Lower lobe of right lung (tissue), 2 donors: Measurements from ENCODE around the gene SERPINB12. TPM values are rescaled to one million over a fixed set of nuclear protein-coding genes. Genes with fewer than 3 reads are reported as not detected.

Source experiments
- ATAC-seq, 2 donors: fragments of 200-7000 bp; cut with Tn5 transposase; one replicate each; pipeline ENCODE4 v1.9.1; 2020 to 2022; ENCODE audit warnings: mild to moderate bottlenecking in 2 of 2, moderate library complexity in 2 of 2
- DNase-seq: peaks from one replicate; pipeline ENCODE4 v3.0.0-alpha.2; 2020
- H3K27ac ChIP-seq: fragments of 200-600 bp; one replicate; pipeline ENCODE4 v1.8.0; 2022
- H3K27me3 ChIP-seq: fragments of 200-600 bp; one replicate; pipeline ENCODE4 v1.8.0; 2022; ENCODE audit warnings: low read depth
- H3K36me3 ChIP-seq: fragments of 200-600 bp; one replicate; pipeline ENCODE4 v1.8.0; 2022; ENCODE audit warnings: mild to moderate bottlenecking
- H3K4me1 ChIP-seq: fragments of 200-600 bp; one replicate; pipeline ENCODE4 v1.8.0; 2022
- H3K4me3 ChIP-seq: fragments of 200-600 bp; one replicate; pipeline ENCODE4 v1.8.0; 2022; ENCODE audit warnings: mild to moderate bottlenecking
- H3K9me3 ChIP-seq: fragments of 200-600 bp; one replicate; pipeline ENCODE4 v1.8.0; 2022
- intact Hi-C: fragments of 100-400 bp; cut with DNase I; formaldehyde crosslinking; loops from one replicate; pipeline ENCODE4 v1.11.0; 2022
- total RNA-seq: library from RNA; stranded (reverse); fragmentation: NEBNext Ultra II Directional; extraction: Animal tissue kit (Norgen Biotek cat#: 25700); gene quantifications from one replicate; pipeline ENCODE4 v1.2.1, GENCODE V29; 2021
- TF ChIP-seq, protein P1 (sequence below): fragments of 200-600 bp; IDR thresholded peaks from one replicate; pipeline ENCODE4 v1.8.0; 2022; ENCODE audit warnings: antibody characterized with exemption, mild to moderate bottlenecking
- donor health status: DM: no; HTN: yes; CAD: no; lungs with severe emphysema.

SERPINB12 gene
- total RNA-seq, 1 donor from 2014 or later = not detected

DNA sequence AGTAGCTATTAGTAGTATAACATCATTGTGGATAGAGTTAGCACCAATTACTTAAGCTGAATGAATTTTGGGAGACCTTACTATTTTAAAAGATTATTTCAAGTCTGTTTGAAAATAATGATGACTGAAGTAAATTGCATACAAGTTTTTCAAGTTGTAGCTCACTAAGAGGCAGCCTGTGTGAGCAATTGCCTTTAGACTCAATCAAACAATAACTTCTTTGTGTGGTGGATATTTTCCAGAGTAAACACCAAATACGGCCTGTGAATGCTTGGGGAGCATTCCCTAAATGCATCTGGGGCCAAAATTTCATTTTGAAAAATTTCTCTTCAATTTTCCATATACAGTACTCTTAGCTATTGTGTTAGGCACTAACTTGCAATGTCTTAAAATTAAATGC, 7.9 kb downstream of the SERPINB12 start:
- H3K4me1 ChIP-seq = peaks cover 13% of the 10 kb centered on the region
- H3K27ac ChIP-seq = no peak overlapping the region
- H3K9me3 ChIP-seq = no peaks in the 10 kb centered on the region
- no peaks in the 10 kb centered on the region for H3K36me3 ChIP-seq
- intact Hi-C loops = no loop called here
- DNase-seq (no peak), ATAC-seq (no peak)
- H3K27me3 ChIP-seq = no peaks in the 10 kb centered on the region
- TF ChIP-seq, protein P1, sequence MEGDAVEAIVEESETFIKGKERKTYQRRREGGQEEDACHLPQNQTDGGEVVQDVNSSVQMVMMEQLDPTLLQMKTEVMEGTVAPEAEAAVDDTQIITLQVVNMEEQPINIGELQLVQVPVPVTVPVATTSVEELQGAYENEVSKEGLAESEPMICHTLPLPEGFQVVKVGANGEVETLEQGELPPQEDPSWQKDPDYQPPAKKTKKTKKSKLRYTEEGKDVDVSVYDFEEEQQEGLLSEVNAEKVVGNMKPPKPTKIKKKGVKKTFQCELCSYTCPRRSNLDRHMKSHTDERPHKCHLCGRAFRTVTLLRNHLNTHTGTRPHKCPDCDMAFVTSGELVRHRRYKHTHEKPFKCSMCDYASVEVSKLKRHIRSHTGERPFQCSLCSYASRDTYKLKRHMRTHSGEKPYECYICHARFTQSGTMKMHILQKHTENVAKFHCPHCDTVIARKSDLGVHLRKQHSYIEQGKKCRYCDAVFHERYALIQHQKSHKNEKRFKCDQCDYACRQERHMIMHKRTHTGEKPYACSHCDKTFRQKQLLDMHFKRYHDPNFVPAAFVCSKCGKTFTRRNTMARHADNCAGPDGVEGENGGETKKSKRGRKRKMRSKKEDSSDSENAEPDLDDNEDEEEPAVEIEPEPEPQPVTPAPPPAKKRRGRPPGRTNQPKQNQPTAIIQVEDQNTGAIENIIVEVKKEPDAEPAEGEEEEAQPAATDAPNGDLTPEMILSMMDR = no peak
- no peak overlapping the region for H3K4me3 ChIP-seq

DNA sequence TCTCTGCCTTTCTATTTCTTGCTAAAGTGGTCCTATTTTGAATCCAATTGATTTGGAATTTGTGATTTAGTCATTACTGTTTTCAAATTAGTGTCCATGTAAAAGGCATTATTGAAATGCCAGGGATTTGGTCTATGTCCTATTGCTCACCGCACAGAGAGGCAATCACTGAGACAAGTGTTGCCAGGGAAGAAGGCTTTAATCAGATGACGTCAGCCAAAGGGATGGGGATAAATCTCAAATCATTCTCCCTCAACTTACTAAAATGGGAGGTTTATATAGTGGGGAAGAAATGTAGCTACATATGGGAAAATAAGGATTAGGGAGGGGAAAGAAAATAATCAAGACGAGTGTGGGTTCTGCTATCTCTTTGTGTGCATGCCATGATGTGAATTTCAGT, 9.6 kb downstream of the SERPINB12 start:
- no peaks in the 10 kb centered on the region for H3K9me3 ChIP-seq
- no peak overlapping the region for H3K4me3 ChIP-seq
- DNase-seq (no peak), ATAC-seq (no peak)
- no peaks in the 10 kb centered on the region for H3K27me3 ChIP-seq
- no peaks in the 10 kb centered on the region for H3K36me3 ChIP-seq
- intact Hi-C loops = no loop called here
- H3K4me1 ChIP-seq = peaks cover 13% of the 10 kb centered on the region
- H3K27ac ChIP-seq = no peak overlapping the region
- TF ChIP-seq, protein P1 = no peak

DNA sequence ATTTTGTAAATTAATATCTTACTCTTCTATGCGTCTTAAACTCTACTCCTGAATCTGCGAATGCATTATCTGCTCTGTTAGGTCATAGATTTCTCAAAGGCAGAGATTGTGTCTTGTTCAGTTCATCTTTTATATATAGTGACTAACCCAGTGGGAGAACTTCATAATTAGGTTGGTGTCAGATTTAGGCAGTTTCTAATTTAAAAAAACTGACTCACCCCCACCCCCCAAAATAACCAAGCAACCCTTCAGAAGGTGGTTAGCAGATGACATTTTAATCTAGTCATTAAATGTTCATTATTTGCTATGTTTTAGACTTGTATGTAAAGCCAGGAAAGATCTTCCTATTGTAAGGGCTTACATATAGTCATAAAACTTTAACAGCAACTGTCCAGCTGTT, 10.4 kb downstream of the SERPINB12 start:
- ATAC-seq = no peak
- H3K4me3 ChIP-seq = no peak overlapping the region
- H3K9me3 ChIP-seq = no peaks in the 10 kb centered on the region
- H3K27ac ChIP-seq = no peak overlapping the region
- intact Hi-C loops = no loop called here
- peaks cover 13% of the 10 kb centered on the region for H3K4me1 ChIP-seq
- H3K27me3 ChIP-seq = no peaks in the 10 kb centered on the region
- TF ChIP-seq, protein P1 = no peak
- no peak for DNase-seq
- no peaks in the 10 kb centered on the region for H3K36me3 ChIP-seq

DNA sequence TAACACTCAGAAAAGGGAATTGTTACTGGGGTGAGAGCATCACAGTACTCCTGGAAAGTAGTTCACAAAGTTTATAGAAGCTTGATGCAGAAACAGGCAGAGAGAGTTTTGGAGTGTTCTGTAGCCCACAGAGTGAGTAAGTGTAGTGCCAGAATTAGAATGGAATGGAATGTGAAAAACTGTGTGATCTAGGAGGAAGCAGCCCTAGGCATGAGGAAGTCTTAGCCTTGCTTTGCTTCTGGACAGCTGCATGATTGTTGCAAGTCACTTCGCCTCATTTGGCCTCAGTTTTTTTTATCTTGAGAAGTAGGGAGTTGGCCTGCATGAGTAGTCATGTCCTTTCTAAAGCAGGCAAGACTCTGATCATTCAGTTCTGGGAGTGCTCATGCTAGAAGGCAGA, 10.9 kb downstream of the SERPINB12 start:
- Histone ChIP-seq H3K4me3 (no peak overlapping the region), H3K4me1 (peaks cover 13% of the 10 kb centered on the region), H3K27me3 (no peaks in the 10 kb centered on the region), H3K27ac (no peak overlapping the region), H3K9me3 (no peaks in the 10 kb centered on the region), H3K36me3 (no peaks in the 10 kb centered on the region)
- intact Hi-C loops = no loop called here
- ATAC-seq (peak; percentile 93 to 95), DNase-seq (no peak)
- TF ChIP-seq, protein P1 = no peak

DNA sequence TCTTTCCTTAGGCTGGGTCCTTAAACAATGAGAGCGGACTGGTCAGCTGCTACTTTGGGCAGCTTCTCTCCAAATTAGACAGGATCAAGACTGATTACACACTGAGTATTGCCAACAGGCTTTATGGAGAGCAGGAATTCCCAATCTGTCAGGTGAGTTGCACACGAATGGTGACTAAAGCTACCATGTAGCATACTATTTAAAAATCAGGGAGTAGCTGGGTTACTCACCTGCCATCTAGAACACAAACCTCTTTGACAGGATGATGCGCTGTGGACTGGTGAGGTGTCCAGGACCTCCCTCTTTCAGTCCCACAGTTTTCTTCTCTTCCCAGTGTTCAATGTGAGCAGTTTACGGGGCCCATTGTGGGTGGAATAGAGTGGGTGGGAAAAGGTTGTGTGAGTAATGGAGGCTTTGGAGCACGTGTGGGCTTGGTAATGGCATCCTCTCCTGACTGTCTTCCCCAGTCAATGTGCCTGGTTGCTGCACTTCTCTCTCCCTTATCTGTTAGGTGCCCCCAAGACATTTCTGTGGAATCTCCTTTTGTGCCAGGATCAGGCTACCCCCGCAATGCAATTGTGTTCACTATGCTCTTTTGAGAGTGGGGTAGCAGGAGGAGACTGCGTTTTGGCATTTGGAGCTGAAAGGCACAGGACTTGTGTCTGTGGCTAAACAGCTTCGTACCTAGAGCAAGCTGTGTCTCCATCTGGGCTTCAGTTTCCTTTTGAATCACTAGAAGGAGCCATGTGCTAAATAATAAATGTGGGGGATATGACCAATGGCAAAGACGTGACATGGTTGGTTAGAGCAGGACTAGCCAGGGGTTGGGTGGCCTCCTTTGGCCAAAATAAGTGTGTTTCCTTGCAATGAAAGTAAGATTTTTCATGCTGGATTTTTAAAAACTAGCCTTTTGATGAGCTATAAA, 17.7 kb downstream of the SERPINB12 start:
- no peaks in the 10 kb centered on the region for H3K27me3 ChIP-seq

More for the DNA sequence above, 17.7 kb downstream of the SERPINB12 start:
- DNase-seq (no peak), ATAC-seq (no peak)
- Histone ChIP-seq H3K9me3 (no peaks in the 10 kb centered on the region), H3K4me1 (no peaks in the 10 kb centered on the region), H3K36me3 (no peaks in the 10 kb centered on the region), H3K27ac (no peak overlapping the region), H3K4me3 (no peak overlapping the region)
- intact Hi-C loops = no loop called here
- TF ChIP-seq, protein P1 = no peak
